Epithelial cell of esophagus (primary cell): ENCODE measurements around the gene KIF26B.
"Not testable (repeated sequence)": the region's sequence is repeated elsewhere in the genome, so short reads cannot be mapped to it uniquely, and the experiment has no call there.

Source experiments
- DNase-seq: peaks from one replicate; pipeline ENCODE4 v3.0.0; 2010; ENCODE audit warnings: low read depth
- H3K4me3 ChIP-seq: 2 replicates; pipeline ENCODE4 v1.5.1; 2011; ENCODE audit warnings: mild to moderate bottlenecking, low read length, control low read depth
- TF ChIP-seq, protein P1 (sequence below): IDR thresholded peaks from 2 replicates; pipeline ENCODE4 v1.5.1; 2011; ENCODE audit warnings: low read depth, mild to moderate bottlenecking, low read length, control low read depth, inconsistent platforms; ENCODE audit not compliant: insufficient read depth; ENCODE audit errors: missing control alignments

The KIF26B gene

GRCh38 chr1:245691897-245692296 is 537.1 kb downstream of the KIF26B start:
- DNase-seq = no peak
- TF ChIP-seq, protein P1, sequence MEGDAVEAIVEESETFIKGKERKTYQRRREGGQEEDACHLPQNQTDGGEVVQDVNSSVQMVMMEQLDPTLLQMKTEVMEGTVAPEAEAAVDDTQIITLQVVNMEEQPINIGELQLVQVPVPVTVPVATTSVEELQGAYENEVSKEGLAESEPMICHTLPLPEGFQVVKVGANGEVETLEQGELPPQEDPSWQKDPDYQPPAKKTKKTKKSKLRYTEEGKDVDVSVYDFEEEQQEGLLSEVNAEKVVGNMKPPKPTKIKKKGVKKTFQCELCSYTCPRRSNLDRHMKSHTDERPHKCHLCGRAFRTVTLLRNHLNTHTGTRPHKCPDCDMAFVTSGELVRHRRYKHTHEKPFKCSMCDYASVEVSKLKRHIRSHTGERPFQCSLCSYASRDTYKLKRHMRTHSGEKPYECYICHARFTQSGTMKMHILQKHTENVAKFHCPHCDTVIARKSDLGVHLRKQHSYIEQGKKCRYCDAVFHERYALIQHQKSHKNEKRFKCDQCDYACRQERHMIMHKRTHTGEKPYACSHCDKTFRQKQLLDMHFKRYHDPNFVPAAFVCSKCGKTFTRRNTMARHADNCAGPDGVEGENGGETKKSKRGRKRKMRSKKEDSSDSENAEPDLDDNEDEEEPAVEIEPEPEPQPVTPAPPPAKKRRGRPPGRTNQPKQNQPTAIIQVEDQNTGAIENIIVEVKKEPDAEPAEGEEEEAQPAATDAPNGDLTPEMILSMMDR = no peak
- H3K4me3 ChIP-seq = no peak overlapping the region

DNA sequence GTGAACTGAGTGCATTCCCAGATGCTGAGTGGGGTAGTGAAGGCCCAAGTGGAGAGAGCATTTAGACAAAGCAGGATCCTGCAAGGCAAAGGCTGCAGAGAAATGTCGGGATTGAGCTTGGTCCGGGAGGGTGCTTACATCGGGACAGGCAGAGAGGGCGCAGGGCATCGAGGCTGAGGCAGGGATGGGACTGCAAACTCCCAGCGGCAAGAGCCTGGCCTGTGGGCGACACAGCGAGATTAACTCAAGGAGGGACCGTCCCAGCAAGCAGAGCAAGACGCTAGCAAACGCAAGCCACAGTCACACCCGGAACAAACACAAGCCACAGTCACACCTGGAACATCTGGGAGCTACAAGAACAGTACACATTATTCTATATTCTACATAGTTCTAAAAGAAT is 537.5 kb downstream of the KIF26B start:
- no peak overlapping the region for H3K4me3 ChIP-seq
- TF ChIP-seq, protein P1 = no peak

DNA sequence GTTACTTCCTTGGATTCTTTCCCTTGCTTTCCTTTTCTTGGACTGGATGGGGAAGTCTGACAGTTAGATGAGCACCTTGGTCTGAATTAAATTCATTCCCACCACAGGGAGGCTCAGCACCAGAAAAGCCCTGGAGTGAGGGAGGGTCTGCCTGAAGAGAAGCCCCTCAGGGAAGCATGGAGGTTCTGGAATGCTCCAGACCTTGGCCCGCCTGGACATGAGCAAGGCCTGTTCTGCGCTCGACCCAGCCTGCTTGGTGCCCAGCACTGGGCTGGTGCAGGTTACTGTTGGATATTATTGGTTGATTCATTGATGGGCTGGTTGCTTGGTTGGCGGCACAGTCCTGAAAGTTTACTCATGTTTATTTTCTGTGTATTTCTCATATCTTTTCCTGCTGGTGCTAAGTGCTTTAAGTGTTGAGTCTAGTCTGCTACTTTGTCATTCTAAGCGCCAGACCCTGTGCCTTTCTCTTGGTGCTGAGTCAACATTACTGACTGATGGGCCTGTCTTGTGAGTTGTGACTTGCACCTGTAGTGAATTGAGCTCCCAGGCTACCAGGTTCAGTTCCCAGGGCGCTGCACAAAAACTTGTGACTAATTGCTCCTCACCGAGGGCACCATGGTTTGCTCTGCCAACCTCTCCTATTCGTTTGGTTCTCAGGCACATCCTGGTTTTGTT is 538.5 kb downstream of the KIF26B start:
- no peak overlapping the region for H3K4me3 ChIP-seq
- DNase-seq = no peak
- TF ChIP-seq, protein P1 = no peak

More for the DNA sequence above, 537.5 kb downstream of the KIF26B start:
- DNase-seq = no peak

GRCh38 chr1:245693941-245694752 is 539.4 kb downstream of the KIF26B start:
- TF ChIP-seq, protein P1 = no peak
- no peak for DNase-seq
- H3K4me3 ChIP-seq = no peak overlapping the region

DNA sequence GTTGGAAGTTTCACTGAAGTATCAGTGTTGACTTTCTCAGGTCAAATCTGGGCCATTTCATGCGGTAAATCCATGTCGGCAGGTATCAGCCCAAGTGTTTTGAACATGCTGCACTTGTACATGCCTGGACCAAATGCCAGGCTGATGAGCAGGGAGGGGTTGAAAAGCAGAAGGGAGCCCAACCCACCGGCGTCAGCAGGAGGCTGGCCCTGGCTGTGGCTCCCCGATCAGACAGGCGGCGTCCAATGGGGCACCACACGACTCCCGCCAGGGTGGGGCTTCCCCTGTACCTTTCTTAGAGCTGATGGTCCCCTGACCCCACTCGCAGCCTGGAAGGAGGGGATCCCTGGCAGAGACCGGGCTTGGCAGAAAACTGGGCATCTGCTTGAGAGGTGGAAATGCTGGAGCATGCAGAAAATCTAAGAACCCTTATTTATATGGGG is 540.0 kb downstream of the KIF26B start:
- no peak for DNase-seq
- TF ChIP-seq, protein P1 = no peak
- no peak overlapping the region for H3K4me3 ChIP-seq

- no peak overlapping the region for H3K4me3 ChIP-seq
- no peak for DNase-seq
- TF ChIP-seq, protein P1 = no peak
Observed at GRCh38 chr1:245695211-245695610, 540.4 kb downstream of the KIF26B start.

DNA sequence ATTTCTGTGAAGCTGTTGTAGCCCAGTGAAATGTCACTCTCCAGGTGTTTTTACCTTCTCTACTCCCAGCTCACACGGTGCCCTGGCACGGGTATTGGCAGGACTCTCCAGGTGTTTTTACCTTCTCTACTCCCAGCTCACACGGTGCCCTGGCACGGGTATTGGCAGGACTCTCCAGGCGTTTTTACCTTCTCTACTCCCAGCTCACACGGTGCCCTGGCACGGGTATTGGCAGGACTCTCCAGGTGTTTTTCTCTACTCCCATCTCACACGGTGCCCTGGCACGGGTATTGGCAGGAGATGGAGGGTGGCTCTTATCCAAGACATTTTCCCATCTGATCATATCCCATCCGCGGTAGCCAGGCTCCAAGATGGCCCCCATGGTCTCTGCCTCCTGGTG is 540.9 kb downstream of the KIF26B start:
- not testable (repeated sequence) for DNase-seq

More for the DNA sequence above, 540.9 kb downstream of the KIF26B start:
- H3K4me3 ChIP-seq = not testable (repeated sequence)
